NCI-H187 (cell line): ENCODE measurements around the gene LMNB1.
"Not testable (repeated sequence)": the region's sequence is repeated elsewhere in the genome, so short reads cannot be mapped to it uniquely, and the experiment has no call there.

ENCODE experiments used
- DNase-seq, 2 experiments: peaks; one replicate each; lab custom pipeline; 2025; lab: John Stamatoyannopoulos, UW

Gene LMNB1

DNA sequence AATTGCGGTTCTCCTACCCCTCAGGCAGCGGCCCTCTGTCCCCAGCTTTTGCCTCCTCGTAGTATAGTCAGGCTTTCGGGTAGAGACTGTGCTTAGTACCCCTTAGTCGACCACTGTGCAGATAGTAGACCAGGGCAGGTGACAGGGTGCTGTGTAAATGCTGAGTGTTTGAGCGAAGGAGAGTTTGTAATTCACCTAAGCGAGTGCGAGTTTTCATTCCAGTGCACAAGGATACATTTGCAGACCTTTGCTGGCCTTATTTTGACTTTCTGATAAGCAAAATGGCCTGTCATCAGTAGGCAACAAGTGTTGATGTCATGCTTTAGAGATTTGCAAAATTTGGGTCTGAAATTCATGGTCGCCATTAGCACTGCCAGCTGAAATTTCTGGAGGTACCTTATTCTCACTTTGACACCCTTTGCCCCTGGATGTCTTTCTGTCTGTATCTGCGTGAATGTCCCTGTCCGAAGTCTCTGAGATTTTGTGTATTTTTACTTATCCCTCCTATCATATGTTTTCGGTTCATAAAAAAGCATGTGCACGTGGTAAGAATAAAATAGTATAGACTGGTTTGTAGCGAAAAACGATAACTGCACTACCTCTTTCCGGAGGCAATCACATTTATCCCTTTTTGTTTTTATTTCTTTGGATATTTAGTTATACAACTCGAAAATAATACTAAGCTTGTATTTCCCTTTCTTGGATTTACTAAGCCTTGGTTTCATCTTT lies 1.9 kb downstream of the LMNB1 start:
- DNase-seq = no peak

DNA sequence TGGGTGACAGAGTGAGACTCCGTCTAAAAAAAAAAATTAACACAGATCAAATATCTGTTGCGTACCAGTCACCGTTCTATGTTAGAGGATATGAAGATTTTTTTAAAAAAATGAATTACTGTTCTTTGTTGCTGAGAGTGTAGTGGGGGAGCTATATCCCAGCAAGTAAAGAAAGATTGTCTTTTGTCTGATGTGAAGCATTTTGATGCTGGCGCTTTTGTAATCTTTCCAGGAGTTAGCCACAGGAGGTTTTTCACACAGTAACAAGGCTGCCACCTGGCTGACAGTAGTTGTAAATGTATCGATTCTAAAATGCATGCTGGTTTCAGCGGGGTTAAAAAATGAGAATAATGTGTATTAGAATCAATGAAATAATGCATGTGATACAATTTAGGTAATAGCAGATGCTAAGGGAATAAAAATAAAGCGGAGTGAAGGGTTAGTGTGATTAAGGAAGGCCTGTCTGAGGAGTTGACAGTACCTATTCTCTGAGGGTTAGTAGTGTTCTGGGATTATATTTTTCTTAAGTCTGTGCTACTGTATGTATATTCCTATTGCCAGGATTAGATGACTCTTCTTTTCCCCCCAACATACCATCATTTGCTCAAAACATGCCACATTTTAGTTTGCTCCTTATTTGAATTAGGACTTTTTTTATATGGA lies 3.4 kb downstream of the LMNB1 start:
- no peak for DNase-seq

DNA sequence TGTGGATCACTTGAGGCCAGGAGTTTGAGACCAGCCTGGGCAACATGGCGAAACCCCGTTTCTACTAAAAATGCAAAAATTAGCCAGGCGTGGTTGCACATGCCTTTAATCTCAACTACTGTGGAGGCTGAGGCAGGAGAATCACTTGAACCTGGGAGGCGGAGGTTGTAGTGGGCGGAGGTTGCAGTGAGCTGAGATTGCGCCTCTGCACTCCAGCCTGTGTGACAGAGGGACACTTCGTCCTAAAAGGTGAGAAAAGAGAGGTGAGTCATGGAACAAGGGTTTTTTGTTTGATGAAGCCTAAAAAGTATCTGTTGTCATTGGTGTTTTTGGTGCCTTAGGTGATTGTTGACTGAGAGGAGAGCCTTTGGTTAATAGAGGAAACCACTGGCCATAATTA lies 11.5 kb downstream of the LMNB1 start:
- DNase-seq = not testable (repeated sequence)

DNA sequence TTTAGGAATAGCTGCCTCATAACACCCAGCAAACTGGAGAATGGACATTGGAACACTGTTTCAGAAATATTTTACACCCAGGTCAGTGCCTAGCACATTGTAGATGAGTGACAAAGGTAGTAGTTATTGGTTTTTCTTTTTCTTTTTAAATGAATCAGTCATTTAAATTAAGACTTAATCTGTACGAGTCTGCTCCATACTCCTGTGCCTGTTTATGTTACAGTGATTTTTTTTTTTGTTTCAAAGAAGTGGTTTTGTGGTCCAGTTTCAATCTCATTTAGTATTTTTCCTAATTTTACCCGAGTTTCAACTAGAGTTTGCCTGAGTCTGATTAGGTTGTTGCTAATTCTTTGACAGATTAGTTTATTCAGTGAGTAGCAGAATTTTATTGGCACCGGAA lies 16.2 kb downstream of the LMNB1 start:
- DNase-seq = no peak

GRCh38 chr5:126793648-126794047 lies 16.7 kb downstream of the LMNB1 start:
- DNase-seq = not testable (repeated sequence)

DNA sequence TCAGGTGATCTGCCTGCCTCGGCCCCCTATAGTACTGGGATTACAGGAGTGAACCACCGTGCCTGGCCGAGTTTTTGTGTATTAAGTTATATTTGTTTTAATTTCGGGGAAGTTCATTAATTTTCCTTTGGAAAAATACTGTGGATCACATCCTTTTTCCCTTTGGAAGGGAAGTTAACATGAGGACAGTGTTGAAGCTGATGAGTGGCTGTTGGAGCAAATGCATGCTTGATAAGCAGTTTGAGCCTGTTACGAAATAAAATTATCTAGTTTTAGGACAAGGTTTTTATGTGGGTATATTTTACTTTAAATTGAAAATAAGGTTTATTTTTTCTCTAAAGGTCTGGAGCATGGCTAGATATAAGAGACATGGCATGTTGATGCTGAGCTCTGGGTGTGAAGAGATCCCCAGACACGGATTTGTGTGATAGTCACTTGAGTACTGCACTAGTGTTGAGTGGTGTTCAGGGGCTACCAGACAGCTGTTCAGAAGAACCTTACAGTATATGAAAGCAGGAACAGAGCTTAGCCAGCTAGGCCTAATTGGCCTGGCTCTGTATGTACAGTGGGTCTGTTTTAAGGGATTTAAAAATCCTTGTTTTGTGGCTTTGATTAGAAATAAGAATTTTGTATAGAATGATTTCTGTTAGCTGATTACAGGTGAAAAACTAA lies 17.4 kb downstream of the LMNB1 start:
- no peak for DNase-seq

DNA sequence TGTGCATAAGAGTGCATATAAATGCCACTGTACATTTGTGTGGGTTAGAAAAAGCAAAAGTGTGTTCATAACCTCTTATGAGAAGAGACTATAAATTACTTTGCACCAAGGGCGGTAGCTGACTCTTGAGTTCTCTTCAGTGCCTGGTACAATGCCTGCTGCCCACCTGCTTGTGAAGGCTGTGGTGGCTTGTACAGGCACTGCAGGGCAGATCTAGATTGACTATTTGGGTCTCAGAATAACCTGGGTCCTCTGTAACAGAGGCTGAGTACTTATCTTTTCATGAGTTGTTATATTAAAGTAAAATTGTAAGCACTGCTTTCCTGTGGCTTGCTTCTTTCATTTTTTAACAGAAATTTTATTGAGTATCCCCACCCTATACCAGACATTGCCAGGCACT lies 22.8 kb downstream of the LMNB1 start:
- no peak for DNase-seq

GRCh38 chr5:126801174-126801991 lies 24.4 kb downstream of the LMNB1 start:
- DNase-seq = no peak

- no peak for DNase-seq
These were observed 25.0 kb downstream of the LMNB1 start for GRCh38 chr5:126801992-126802294.

GRCh38 chr5:126805063-126805462 lies 28.1 kb downstream of the LMNB1 start:
- DNase-seq = no peak

DNA sequence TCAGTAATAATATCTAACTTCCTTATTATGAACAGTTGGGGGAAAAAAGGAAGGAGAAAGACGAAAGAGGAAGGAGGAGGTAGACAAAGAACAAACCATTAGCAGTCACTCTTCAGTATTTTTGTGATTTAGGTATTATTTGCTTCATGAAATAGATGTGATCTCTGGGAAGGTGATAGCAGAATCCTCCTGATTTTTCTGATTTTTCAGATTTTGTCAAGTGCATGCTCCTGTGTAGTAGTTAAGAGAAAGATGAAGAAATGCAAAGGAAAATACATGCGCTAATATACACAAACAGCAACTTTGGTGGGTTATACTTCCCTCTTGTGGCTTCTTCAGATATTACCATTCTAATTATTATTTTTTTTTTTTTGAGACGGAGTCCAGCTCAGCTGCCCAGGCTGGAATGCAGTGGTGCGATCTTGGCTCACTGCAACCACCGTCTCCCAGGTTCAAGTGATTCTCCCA lies 31.6 kb downstream of the LMNB1 start:
- no peak for DNase-seq

- DNase-seq = no peak
These were observed 33.0 kb downstream of the LMNB1 start for GRCh38 chr5:126809916-126810315.

DNA sequence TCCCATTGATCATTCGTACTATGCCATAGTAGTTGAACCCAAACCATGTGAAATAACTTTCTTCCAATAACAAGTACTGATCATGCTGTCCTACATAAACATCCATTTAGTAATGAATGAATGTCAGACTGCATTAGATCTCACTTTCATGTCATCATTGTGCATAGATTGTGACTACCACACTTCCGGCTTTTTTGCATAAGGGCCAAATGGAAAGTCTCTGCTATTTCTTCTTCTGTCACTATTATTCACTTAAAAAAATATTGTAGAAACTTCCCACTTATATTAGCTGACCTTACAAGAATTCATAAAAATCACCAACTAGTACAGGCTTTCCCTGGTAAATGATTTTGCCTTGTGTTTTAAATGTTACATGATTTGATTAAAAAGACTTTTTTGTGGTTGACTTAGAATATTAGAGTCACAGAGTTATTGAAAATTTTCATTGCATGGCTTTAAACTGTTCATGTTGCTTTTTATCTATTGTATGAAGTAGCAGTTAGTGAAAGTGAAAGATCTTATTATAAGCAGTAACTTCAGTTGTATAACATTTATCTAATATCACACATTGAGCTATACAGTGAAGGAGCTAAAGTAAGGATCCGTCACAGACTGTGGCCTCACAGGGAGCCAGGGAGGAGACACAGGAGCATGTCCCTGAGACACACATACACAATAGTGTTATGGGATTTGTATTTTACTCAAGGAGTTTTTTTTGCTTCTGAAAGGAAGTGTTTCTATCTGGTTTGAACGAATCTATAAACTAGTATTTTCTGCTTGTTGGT lies 33.9 kb downstream of the LMNB1 start:
- no peak for DNase-seq

DNA sequence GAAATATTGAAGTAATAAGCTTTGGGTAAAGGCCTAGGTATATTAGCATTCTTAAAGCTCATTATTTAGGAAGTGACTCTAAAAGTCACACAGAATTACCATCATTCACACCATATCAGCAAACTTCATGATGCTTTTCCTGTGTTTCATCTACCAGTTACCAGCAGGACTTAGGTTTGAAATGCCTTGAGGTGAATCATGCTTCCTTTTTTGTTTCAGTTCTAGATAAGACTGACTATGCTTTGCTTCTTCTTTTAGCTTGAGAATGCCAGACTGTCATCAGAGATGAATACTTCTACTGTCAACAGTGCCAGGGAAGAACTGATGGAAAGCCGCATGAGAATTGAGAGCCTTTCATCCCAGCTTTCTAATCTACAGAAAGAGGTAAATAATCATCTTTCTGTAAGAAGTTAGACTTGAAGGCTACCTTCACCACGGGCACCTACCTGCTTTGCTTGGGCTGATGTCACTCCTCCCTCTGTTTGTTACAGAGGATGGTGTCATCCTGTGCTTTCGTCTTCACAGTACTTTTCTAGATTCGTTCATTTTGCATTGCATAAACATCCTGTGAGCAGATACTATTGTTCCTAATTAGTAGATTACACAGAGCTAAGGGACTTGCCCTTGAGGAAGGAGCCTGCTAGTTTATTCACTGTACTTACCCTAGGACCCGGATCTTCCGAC lies 34.7 kb downstream of the LMNB1 start:
- no peak for DNase-seq

DNA sequence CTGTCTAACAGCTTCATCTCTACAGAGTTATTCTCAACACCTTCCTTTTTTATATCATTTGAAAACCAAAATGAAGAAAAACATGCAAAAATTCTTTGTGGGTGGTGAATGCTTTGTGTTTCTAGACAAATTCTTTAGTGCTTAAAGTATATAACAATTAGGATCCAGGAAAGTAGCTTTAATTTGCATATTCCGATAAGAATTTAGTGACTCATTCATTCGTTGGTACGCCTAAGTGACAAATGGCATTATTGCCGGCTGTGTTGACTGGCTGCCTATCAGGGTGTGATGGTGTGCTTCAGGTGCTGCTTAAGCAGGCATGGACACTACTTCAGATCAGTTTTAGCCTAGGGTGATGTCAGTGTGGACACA lies 35.2 kb downstream of the LMNB1 start:
- no peak for DNase-seq

DNA sequence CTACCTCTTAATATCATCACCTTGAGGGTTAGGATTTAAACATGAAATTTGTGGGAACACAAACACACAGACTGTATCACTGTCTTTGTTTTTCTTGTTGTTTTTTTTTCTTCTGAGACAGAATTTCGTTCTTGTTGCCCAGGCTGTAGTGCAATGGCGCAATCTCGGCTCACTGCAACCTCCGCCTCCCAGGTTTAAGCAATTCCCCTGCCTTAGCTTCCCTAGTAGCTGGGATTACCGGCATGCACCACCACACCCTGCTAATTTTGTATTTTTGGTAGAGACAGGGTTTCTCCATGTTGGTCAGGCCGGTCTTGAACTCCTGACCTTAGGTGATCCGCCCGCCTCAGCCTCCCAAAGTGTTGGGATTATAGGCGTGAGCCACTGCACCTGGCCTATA lies 36.9 kb downstream of the LMNB1 start:
- not testable (repeated sequence) for DNase-seq

- no peak for DNase-seq
These were observed 37.9 kb downstream of the LMNB1 start for GRCh38 chr5:126814721-126815404.

- DNase-seq = no peak
These were observed 39.7 kb downstream of the LMNB1 start for GRCh38 chr5:126816649-126817048.

DNA sequence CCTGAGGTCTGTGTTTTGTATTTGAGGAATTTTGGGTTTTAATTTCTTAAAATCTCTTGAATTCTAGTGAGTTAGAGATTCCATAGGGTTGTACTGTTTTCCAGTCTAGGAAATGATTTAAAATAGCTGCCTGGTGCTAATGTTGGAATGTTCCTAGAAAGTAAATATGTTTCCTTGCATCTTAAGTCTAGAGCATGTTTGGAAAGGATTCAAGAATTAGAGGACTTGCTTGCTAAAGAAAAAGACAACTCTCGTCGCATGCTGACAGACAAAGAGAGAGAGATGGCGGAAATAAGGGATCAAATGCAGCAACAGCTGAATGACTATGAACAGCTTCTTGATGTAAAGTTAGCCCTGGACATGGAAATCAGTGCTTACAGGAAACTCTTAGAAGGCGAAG lies 41.8 kb downstream of the LMNB1 start:
- no peak for DNase-seq

- no peak for DNase-seq
These were observed 42.3 kb downstream of the LMNB1 start for GRCh38 chr5:126819253-126819652.
